Stimulated activated CD4-positive, alpha-beta T cell treated with anti-CD3 and anti-CD28 coated beads, Interleukin-12 subunit alpha, Interleukin-12 subunit beta, amount 100 ng/mL, for 4 hours (primary cell): ENCODE results near the gene UNC13A.

ENCODE experiments used
- DNase-seq: peaks from one replicate; pipeline ENCODE4 v3.0.0-alpha.2; 2020

Gene UNC13A

GRCh38 chr19:17624314-17624991 lies 63.7 kb downstream of the UNC13A start:
- no peak for DNase-seq

- DNase-seq: no peak
Measured at GRCh38 chr19:17623224-17623935, 64.8 kb downstream of the UNC13A start.

GRCh38 chr19:17620696-17621095 lies 67.5 kb downstream of the UNC13A start:
- DNase-seq: no peak

- no peak for DNase-seq
Measured at GRCh38 chr19:17618936-17619335, 69.2 kb downstream of the UNC13A start.

GRCh38 chr19:17618281-17618903 lies 69.8 kb downstream of the UNC13A start:
- no peak for DNase-seq

GRCh38 chr19:17617807-17618192 lies 70.4 kb downstream of the UNC13A start:
- no peak for DNase-seq

- no peak for DNase-seq
Measured at GRCh38 chr19:17616961-17617806, 71.0 kb downstream of the UNC13A start.

- no peak for DNase-seq
Measured at GRCh38 chr19:17616686-17616960, 71.5 kb downstream of the UNC13A start.

- no peak for DNase-seq
Measured at GRCh38 chr19:17615889-17616685, 72.1 kb downstream of the UNC13A start.

GRCh38 chr19:17614476-17614875 lies 73.7 kb downstream of the UNC13A start:
- DNase-seq: no peak

- DNase-seq: no peak
Measured at GRCh38 chr19:17611462-17612244, 76.5 kb downstream of the UNC13A start.

- DNase-seq: no peak
Measured at GRCh38 chr19:17610384-17610783, 77.8 kb downstream of the UNC13A start.

GRCh38 chr19:17607936-17608335 lies 80.2 kb downstream of the UNC13A start:
- DNase-seq: no peak

GRCh38 chr19:17606590-17607185 lies 81.5 kb downstream of the UNC13A start:
- DNase-seq: no peak

GRCh38 chr19:17605761-17606589 lies 82.2 kb downstream of the UNC13A start:
- DNase-seq: peak; percentile 79

- DNase-seq: no peak
Measured at GRCh38 chr19:17605117-17605516, 83.0 kb downstream of the UNC13A start.

GRCh38 chr19:17604372-17605025 lies 83.7 kb downstream of the UNC13A start:
- DNase-seq: no peak

GRCh38 chr19:17602872-17603510 lies 85.2 kb downstream of the UNC13A start:
- DNase-seq: no peak

- DNase-seq: no peak
Measured at GRCh38 chr19:17602217-17602616, 85.9 kb downstream of the UNC13A start.
